Stimulated activated CD4-positive, alpha-beta T cell treated with anti-CD3 and anti-CD28 coated beads, Interleukin-15, amount 100 ng/mL, for 24 hours (primary cell): ENCODE data around the gene ABCC2.
"Not testable (repeated sequence)": the region's sequence is repeated elsewhere in the genome, so short reads cannot be mapped to it uniquely, and the experiment has no call there.

Source experiments
- DNase-seq: peaks from one replicate; pipeline ENCODE4 v3.0.0-alpha.2; 2020

Gene ABCC2

GRCh38 chr10:99812177-99812576 is 29.7 kb downstream of the ABCC2 start:
- DNase-seq: no peak

GRCh38 chr10:99814143-99814542 is 31.7 kb downstream of the ABCC2 start:
- no peak for DNase-seq

- DNase-seq: no peak
Observed at GRCh38 chr10:99815621-99816020, 33.2 kb downstream of the ABCC2 start.

- DNase-seq: no peak
Observed at GRCh38 chr10:99827936-99828335, 45.5 kb downstream of the ABCC2 start.

- no peak for DNase-seq
Observed at GRCh38 chr10:99828464-99828863, 46.0 kb downstream of the ABCC2 start.

GRCh38 chr10:99832439-99832838 is 50.0 kb downstream of the ABCC2 start:
- no peak for DNase-seq

GRCh38 chr10:99834410-99834809 is 52.0 kb downstream of the ABCC2 start:
- DNase-seq: peak; percentile 14

- no peak for DNase-seq
Observed at GRCh38 chr10:99835947-99836346, 53.5 kb downstream of the ABCC2 start.

GRCh38 chr10:99836711-99837110 is 54.3 kb downstream of the ABCC2 start:
- DNase-seq: no peak

- not testable (repeated sequence) for DNase-seq
Observed at GRCh38 chr10:99840859-99841258, 58.4 kb downstream of the ABCC2 start.

GRCh38 chr10:99841746-99842145 is 59.3 kb downstream of the ABCC2 start:
- no peak for DNase-seq

- DNase-seq: no peak
Observed at GRCh38 chr10:99843310-99843709, 60.9 kb downstream of the ABCC2 start.

- DNase-seq: no peak
Observed at GRCh38 chr10:99844433-99844955, 62.1 kb downstream of the ABCC2 start.

- peak; percentile 75 for DNase-seq
Observed at GRCh38 chr10:99845837-99846382, 63.5 kb downstream of the ABCC2 start.

- no peak for DNase-seq
Observed at GRCh38 chr10:99849057-99849456, 66.6 kb downstream of the ABCC2 start.

- DNase-seq: no peak
Observed at GRCh38 chr10:99849536-99849935, 67.1 kb downstream of the ABCC2 start.

- DNase-seq: no peak
Observed at GRCh38 chr10:99850021-99850766, 67.8 kb downstream of the ABCC2 start.

GRCh38 chr10:99850767-99851340 is 68.4 kb downstream of the ABCC2 start:
- DNase-seq: no peak

GRCh38 chr10:99851825-99852224 is 69.4 kb downstream of the ABCC2 start:
- DNase-seq: no peak

GRCh38 chr10:99852481-99853213 is 70.2 kb downstream of the ABCC2 start:
- no peak for DNase-seq

GRCh38 chr10:99853655-99854054 is 71.2 kb downstream of the ABCC2 start:
- no peak for DNase-seq

- no peak for DNase-seq
Observed at GRCh38 chr10:99854860-99855259, 72.4 kb downstream of the ABCC2 start.

GRCh38 chr10:99855479-99856071 is 73.1 kb downstream of the ABCC2 start:
- DNase-seq: no peak
